Measurements from ENCODE around the gene CCR2. TPM values are rescaled to one million over a fixed set of nuclear protein-coding genes. Genes with fewer than 3 reads are reported as not detected.
A peak's percentile ranks its signal among the peaks of the same experiment; 100 is the strongest.

Gene CCR2
- total and polyA plus RNA-seq, 2 donors from 2014 or later = 0.62 to 8.1 TPM

GRCh38 chr3:46375218-46375617 is 21.3 kb downstream of the CCR2 start:
- intact Hi-C loops (cut with DNase I) = loop anchor here (10.0 kb wide), 2 partner anchors 290 to 430 kb away; partner anchors contain the start of gene CXCR6
- Histone ChIP-seq H3K9ac (ENCODE audit: low read length in 3 of 3) (no peak overlapping the region), H3K9me3 (ENCODE audit: control insufficient read depth in 2 of 3, insufficient read depth in 1 of 3, low read length in 3 of 3) (no peaks in the 10 kb centered on the region), H3K27me3 (ENCODE audit: control insufficient read depth, insufficient read depth, low read length) (no peaks in the 10 kb centered on the region), H3K4me3 (ENCODE audit: low read length in 3 of 3) (no peak overlapping the region), H3K36me3 (ENCODE audit: control insufficient read depth in 2 of 3, insufficient read depth in 3 of 3, low read length in 3 of 3) (no peaks in the 10 kb centered on the region), H3K4me1 (ENCODE audit: control insufficient read depth in 2 of 3, insufficient read depth in 2 of 3, low read depth in 1 of 3, low read length in 3 of 3) (no peaks in the 10 kb centered on the region), H3K27ac (ENCODE audit: low read depth in 2 of 2, low read length in 2 of 2) (no peak overlapping the region)
- no peak for DNase-seq
- FAIRE-seq = no peak
- no peak for TF ChIP-seq CTCF (IDR thresholded peaks at IDR 0.05; ENCODE audit: borderline replicate concordance, extremely low read depth, insufficient read depth)

- peaks cover 0 to 2% (median 0%) of the 10 kb centered on the region in 3 donors for H3K4me1 ChIP-seq (ENCODE audit: control insufficient read depth in 2 of 3, insufficient read depth in 2 of 3, low read depth in 1 of 3, low read length in 3 of 3)
- intact Hi-C loops (cut with DNase I) = loop anchor here (10.0 kb wide), 2 partner anchors 291 to 431 kb away; partner anchors contain the start of gene CXCR6
- no peaks in the 10 kb centered on the region for H3K27me3 ChIP-seq (ENCODE audit: control insufficient read depth, insufficient read depth, low read length)
- no peaks in the 10 kb centered on the region for H3K36me3 ChIP-seq (ENCODE audit: control insufficient read depth in 2 of 3, insufficient read depth in 3 of 3, low read length in 3 of 3)
- no peaks in the 10 kb centered on the region for H3K9me3 ChIP-seq (ENCODE audit: control insufficient read depth in 2 of 3, insufficient read depth in 1 of 3, low read length in 3 of 3)
- FAIRE-seq (no peak), DNase-seq (no peak)
- no peak overlapping the region for H3K27ac ChIP-seq (ENCODE audit: low read depth in 2 of 2, low read length in 2 of 2)
- H3K4me3 ChIP-seq (ENCODE audit: low read length in 3 of 3) = no peak overlapping the region
- TF ChIP-seq CTCF (IDR thresholded peaks at IDR 0.05; ENCODE audit: borderline replicate concordance, extremely low read depth, insufficient read depth) = no peak
- no peak overlapping the region for H3K9ac ChIP-seq (ENCODE audit: low read length in 3 of 3)
These were observed 21.9 kb downstream of the CCR2 start for GRCh38 chr3:46375814-46376213.

DNA sequence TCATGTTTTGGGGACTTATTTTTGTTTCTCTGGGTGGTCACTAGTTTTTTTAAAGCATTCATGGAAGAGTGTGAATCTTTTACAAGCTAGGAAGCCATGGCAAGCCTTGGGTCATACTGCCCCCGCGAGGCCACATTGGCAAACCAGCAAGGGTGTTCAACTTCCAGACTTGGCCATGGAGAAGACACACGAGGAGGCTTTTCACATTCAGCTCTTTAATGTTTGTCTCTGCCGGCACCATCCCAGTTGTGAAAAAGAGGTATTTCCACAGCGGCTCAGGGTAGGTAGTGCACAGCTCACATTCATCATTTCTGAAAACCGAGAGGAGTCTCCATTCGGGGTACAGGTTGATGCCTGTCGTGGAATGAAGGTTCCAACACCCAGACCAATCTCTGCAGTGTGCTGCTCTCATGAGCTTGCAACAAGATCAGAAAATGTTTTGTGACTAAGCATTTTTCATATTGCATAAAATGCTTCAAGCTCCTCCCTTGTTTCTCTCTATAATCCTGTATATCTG is 24.6 kb downstream of the CCR2 start:
- intact Hi-C loops (cut with DNase I) = loop anchor here (10.0 kb wide), 2 partner anchors 294 to 434 kb away; partner anchors contain the start of gene CXCR6
- FAIRE-seq = no peak
- Histone ChIP-seq H3K27me3 (ENCODE audit: control insufficient read depth, insufficient read depth, low read length) (no peaks in the 10 kb centered on the region), H3K27ac (ENCODE audit: low read depth in 2 of 2, low read length in 2 of 2) (no peak overlapping the region), H3K4me3 (ENCODE audit: low read length in 3 of 3) (no peak overlapping the region), H3K4me1 (ENCODE audit: control insufficient read depth in 2 of 3, insufficient read depth in 2 of 3, low read depth in 1 of 3, low read length in 3 of 3) (peaks cover 0 to 2% (median 0%) of the 10 kb centered on the region in 3 donors), H3K9me3 (ENCODE audit: control insufficient read depth in 2 of 3, insufficient read depth in 1 of 3, low read length in 3 of 3) (no peaks in the 10 kb centered on the region), H3K36me3 (ENCODE audit: control insufficient read depth in 2 of 3, insufficient read depth in 3 of 3, low read length in 3 of 3) (no peaks in the 10 kb centered on the region), H3K9ac (ENCODE audit: low read length in 3 of 3) (no peak overlapping the region)
- TF ChIP-seq CTCF (IDR thresholded peaks at IDR 0.05; ENCODE audit: borderline replicate concordance, extremely low read depth, insufficient read depth) = peak; percentile 57
- peak; percentile 56 to 85 (median 67) for DNase-seq
